A549 (cell line): Measurements from ENCODE around the gene OR8H3. TPM values are rescaled to one million over a fixed set of nuclear protein-coding genes. Genes with fewer than 3 reads are reported as not detected.
A peak's percentile ranks its signal among the peaks of the same experiment; 100 is the strongest.

Source experiments
- ATAC-seq, 2 experiments: fragments of 200-7000 bp in 1 of 2; fragments of >200 bp in 1 of 2; cut with Nextera tagmentation in 1 of 2; cut with Tn5 transposase in 1 of 2; 3 replicates each; pipeline versions ENCODE4 v1.8.0 to v1.9.1; 2018 to 2020; ENCODE audit warnings: mild to moderate bottlenecking in 1 of 2, moderate library complexity in 1 of 2
- CTCF ChIA-PET: fragments of 300-600 bp; sonication (Branson Sonifier 250); formaldehyde crosslinking; extraction: SDS; loops from one replicate; lab custom pipeline; 2021; ENCODE audit warnings: antibody characterized with exemption, inconsistent platforms; lab: Yijun Ruan, JAX
- POLR2A ChIA-PET: fragments of 350-600 bp; formaldehyde crosslinking; extraction: SDS; loops from one replicate; lab custom pipeline; 2021; ENCODE audit warnings: antibody characterized with exemption, inconsistent platforms; lab: Yijun Ruan, JAX
- DNase-seq, 2 experiments: peaks; one replicate each; pipeline versions ENCODE4 v3.0.0 to v3.0.0-alpha.2; 2011 to 2016; ENCODE audit warnings: low read depth in 1 of 2, low spot score in 1 of 2
- FAIRE-seq: peaks from 2 replicates; lab custom pipeline; 2011; peaks lifted over from hg19 to GRCh38; lab: Jason Lieb, UNC
- H3K27ac ChIP-seq, 2 experiments: fragments of >200 bp; sonication (Bioruptor Twin); formaldehyde crosslinking; 3 replicates each; pipeline ENCODE4 v1.5.1; 2016 to 2017
- H3K4me1 ChIP-seq: fragments of >200 bp; sonication (Bioruptor Twin); formaldehyde crosslinking; 3 replicates; pipeline ENCODE4 v1.6.1; 2016
- H3K4me2 ChIP-seq: fragments of >200 bp; sonication (Bioruptor Twin); formaldehyde crosslinking; 3 replicates; pipeline ENCODE4 v1.6.1; 2016
- H3K4me3 ChIP-seq: fragments of >200 bp; sonication (Bioruptor Twin); formaldehyde crosslinking; 3 replicates; pipeline ENCODE4 v1.5.1; 2016
- H3K9me3 ChIP-seq: fragments of >200 bp; sonication (Bioruptor Twin); formaldehyde crosslinking; 3 replicates; pipeline ENCODE4 v1.6.1; 2016
- CBX8 ChIP-seq: fragments of 200-600 bp; sonication (generic); IDR thresholded peaks from 2 replicates; pipeline ENCODE4 v1.6.1; 2016
- CHD4 ChIP-seq: fragments of 200-600 bp; sonication (generic); IDR thresholded peaks from 2 replicates; pipeline ENCODE4 v1.6.1; 2016; ENCODE audit warnings: antibody characterized with exemption, mild to moderate bottlenecking, borderline replicate concordance
- EHF ChIP-seq: fragments of 250-450 bp; sonication (Bioruptor Pico); IDR thresholded peaks from 2 replicates; pipeline ENCODE4 v1.5.0; 2020; ENCODE audit warnings: mild to moderate bottlenecking
- FOSB ChIP-seq: fragments of 250-450 bp; sonication (Bioruptor Pico); IDR thresholded peaks from 2 replicates; pipeline ENCODE4 v1.5.0; 2020; ENCODE audit warnings: mild to moderate bottlenecking, moderate library complexity
- JUNB ChIP-seq: fragments of >200 bp; sonication (Bioruptor Twin); formaldehyde crosslinking; IDR thresholded peaks from 2 replicates; pipeline ENCODE4 v1.6.1; 2016
- MAFK ChIP-seq: fragments of 450-650 bp; IDR thresholded peaks from 2 replicates; pipeline ENCODE4 v1.6.1; 2014; ENCODE audit not compliant: partially characterized antibody
- MAZ ChIP-seq: fragments of 150-350 bp; IDR thresholded peaks from 2 replicates; pipeline ENCODE4 v1.6.1; 2014; ENCODE audit warnings: antibody characterized with exemption, low read depth, low read length, borderline replicate concordance
- MYC ChIP-seq: IDR thresholded peaks from 2 replicates; pipeline ENCODE4 v1.6.1; 2012; ENCODE audit warnings: mild to moderate bottlenecking, inconsistent platforms, low read length, improper control_type of control experiment, borderline replicate concordance
- PHF8 ChIP-seq: fragments of 200-600 bp; sonication (generic); IDR thresholded peaks from 2 replicates; pipeline ENCODE4 v1.6.1; 2016; ENCODE audit warnings: low read depth, mild to moderate bottlenecking, antibody characterized with exemption, moderate library complexity, borderline replicate concordance
- ZNF302 ChIP-seq: fragments of 250-450 bp; sonication (Bioruptor Pico); IDR thresholded peaks from 2 replicates; pipeline ENCODE4 v1.9.0; 2021; ENCODE audit warnings: inconsistent platforms, mild to moderate bottlenecking, moderate library complexity
- WGBS: methylation state at CpG from one replicate; pipeline ENCODE4 v1.1.6; 2017; ENCODE audit errors: missing lambda C conversion rate; 5-methylcytosine and 5-hydroxymethylcytosine counted together
- polyA plus RNA-seq, 4 experiments: library from polyadenylated mRNA; depleted of rRNA in 3 of 4; stranded (reverse); fragments of >200 nt; fragmentation: RNase III in 1 of 4; extraction: RNeasy Plus Mini Kit Qiagen cat#74134 plus additional on column Dnase treatment in 1 of 4; gene quantifications; 2 replicates in 3 of 4; 3 replicates in 1 of 4; pipeline ENCODE4 v1.2.3, GENCODE V29; 2011 to 2017
- TF ChIP-seq, protein P1 (sequence below): fragments of 450-650 bp; IDR thresholded peaks from 2 replicates; pipeline ENCODE4 v1.6.1; 2014; ENCODE audit warnings: antibody characterized with exemption
- TF ChIP-seq, protein P2 (sequence below): fragments of >200 bp; sonication (Bioruptor Twin); formaldehyde crosslinking; IDR thresholded peaks from 3 replicates; pipeline ENCODE4 v1.6.1; 2016
- TF ChIP-seq, protein P3 (sequence below): IDR thresholded peaks from 2 replicates; pipeline ENCODE4 v1.6.1; 2012
- TF ChIP-seq, protein P4 (sequence below): fragments of 200-600 bp; sonication (generic); IDR thresholded peaks from 2 replicates; pipeline ENCODE4 v1.6.1; 2016; ENCODE audit warnings: antibody characterized with exemption, mild to moderate bottlenecking, moderate library complexity
- TF ChIP-seq, protein P5 (sequence below): fragments of >200 bp; sonication (Bioruptor Twin); formaldehyde crosslinking; IDR thresholded peaks from 2 replicates; pipeline ENCODE4 v1.6.1; 2016
- TF ChIP-seq, protein P6 (sequence below): fragments of 150-350 bp; IDR thresholded peaks from 2 replicates; pipeline ENCODE4 v1.6.1; 2014; ENCODE audit warnings: low read depth, mild to moderate bottlenecking, low read length

OR8H3 gene
- polyA plus RNA-seq, 2 of the 4 experiments (the other 2 are of a cell fraction), result not detected

DNA sequence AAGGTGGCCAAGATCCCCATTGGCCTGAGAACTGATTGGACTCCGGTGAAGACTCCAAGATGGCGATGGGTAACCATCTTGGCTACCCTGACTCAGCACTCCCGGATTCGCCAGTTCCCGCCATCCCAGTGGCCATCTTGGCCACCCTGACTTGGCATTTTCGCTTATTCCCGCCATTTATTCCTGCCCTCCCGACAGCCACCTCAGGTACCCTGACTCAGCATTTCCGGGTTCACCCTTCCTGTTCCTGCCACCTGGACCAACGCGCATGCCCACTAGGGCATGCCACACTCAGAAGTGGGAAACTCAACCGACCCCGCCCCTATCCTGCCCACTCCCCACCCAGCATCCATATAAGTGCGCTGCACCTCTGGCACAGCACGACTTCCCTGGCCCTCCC, 30.2 kb downstream of the OR8H3 start:
- ChIA-PET CTCF (no interaction called here), POLR2A (no interaction called here)
- ATAC-seq (no peak), FAIRE-seq (no peak), DNase-seq (peak in 1 of 2 experiments; percentile 29)
- H3K9me3 ChIP-seq, result no peaks in the 10 kb centered on the region
- no peak overlapping the region for H3K4me3 ChIP-seq
- no peaks in the 10 kb centered on the region for H3K4me1 ChIP-seq
- TF ChIP-seq, protein P1, sequence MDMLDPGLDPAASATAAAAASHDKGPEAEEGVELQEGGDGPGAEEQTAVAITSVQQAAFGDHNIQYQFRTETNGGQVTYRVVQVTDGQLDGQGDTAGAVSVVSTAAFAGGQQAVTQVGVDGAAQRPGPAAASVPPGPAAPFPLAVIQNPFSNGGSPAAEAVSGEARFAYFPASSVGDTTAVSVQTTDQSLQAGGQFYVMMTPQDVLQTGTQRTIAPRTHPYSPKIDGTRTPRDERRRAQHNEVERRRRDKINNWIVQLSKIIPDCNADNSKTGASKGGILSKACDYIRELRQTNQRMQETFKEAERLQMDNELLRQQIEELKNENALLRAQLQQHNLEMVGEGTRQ, result no peak
- TF ChIP-seq MAZ (no peak), MAFK (peak; percentile 69)
- H3K4me2 ChIP-seq, result no peak overlapping the region
- no peak overlapping the region for H3K27ac ChIP-seq
- 33% methylated on average over 13 of the region's 15 CpGs for WGBS

DNA sequence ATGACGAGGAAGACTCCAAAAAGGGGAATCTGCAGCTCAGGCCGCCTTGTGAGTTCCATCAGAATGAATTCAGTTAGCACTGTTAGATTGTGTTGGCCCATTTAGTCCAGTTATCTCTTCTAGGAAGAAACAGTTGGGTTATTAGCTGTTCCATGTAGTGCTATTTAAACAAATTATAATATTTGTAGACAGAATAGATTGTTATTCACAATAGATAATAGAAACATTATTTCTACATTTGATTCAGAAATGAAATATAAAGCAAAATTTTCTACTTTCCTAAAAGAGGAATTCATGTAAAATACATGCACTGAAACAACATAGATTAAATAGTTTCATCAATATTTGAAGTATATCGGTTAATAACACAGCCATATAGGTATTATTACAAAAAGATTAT, 38.0 kb downstream of the OR8H3 start, which contains the start of gene OR8K5:
OR8K5 (minus strand) TSS at position 101 of the 400 bp plus-strand sequence; CDS start at position 101, 0 bp downstream.
- ChIA-PET CTCF (no interaction called here), POLR2A (no interaction called here)
- H3K4me2 ChIP-seq, result no peak within 1 kb of the TSS
- no peaks in the 10 kb centered on the region for H3K4me1 ChIP-seq
- TF ChIP-seq ZNF302 (CRISPR knock-in tag) (no peak), EHF (no peak), CBX8 (no peak), JUNB (no peak), FOSB (CRISPR knock-in tag) (no peak), PHF8 (no peak), CHD4 (no peak), MYC (no peak)
- TF ChIP-seq, protein P2, sequence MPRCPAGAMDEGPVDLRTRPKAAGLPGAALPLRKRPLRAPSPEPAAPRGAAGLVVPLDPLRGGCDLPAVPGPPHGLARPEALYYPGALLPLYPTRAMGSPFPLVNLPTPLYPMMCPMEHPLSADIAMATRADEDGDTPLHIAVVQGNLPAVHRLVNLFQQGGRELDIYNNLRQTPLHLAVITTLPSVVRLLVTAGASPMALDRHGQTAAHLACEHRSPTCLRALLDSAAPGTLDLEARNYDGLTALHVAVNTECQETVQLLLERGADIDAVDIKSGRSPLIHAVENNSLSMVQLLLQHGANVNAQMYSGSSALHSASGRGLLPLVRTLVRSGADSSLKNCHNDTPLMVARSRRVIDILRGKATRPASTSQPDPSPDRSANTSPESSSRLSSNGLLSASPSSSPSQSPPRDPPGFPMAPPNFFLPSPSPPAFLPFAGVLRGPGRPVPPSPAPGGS, result no peak
- TF ChIP-seq, protein P3, sequence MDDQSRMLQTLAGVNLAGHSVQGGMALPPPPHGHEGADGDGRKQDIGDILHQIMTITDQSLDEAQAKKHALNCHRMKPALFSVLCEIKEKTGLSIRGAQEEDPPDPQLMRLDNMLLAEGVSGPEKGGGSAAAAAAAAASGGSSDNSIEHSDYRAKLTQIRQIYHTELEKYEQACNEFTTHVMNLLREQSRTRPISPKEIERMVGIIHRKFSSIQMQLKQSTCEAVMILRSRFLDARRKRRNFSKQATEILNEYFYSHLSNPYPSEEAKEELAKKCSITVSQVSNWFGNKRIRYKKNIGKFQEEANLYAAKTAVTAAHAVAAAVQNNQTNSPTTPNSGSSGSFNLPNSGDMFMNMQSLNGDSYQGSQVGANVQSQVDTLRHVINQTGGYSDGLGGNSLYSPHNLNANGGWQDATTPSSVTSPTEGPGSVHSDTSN, result no peak
- TF ChIP-seq, protein P4, sequence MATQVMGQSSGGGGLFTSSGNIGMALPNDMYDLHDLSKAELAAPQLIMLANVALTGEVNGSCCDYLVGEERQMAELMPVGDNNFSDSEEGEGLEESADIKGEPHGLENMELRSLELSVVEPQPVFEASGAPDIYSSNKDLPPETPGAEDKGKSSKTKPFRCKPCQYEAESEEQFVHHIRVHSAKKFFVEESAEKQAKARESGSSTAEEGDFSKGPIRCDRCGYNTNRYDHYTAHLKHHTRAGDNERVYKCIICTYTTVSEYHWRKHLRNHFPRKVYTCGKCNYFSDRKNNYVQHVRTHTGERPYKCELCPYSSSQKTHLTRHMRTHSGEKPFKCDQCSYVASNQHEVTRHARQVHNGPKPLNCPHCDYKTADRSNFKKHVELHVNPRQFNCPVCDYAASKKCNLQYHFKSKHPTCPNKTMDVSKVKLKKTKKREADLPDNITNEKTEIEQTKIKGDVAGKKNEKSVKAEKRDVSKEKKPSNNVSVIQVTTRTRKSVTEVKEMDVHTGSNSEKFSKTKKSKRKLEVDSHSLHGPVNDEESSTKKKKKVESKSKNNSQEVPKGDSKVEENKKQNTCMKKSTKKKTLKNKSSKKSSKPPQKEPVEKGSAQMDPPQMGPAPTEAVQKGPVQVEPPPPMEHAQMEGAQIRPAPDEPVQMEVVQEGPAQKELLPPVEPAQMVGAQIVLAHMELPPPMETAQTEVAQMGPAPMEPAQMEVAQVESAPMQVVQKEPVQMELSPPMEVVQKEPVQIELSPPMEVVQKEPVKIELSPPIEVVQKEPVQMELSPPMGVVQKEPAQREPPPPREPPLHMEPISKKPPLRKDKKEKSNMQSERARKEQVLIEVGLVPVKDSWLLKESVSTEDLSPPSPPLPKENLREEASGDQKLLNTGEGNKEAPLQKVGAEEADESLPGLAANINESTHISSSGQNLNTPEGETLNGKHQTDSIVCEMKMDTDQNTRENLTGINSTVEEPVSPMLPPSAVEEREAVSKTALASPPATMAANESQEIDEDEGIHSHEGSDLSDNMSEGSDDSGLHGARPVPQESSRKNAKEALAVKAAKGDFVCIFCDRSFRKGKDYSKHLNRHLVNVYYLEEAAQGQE, result no peak
- TF ChIP-seq, protein P5, sequence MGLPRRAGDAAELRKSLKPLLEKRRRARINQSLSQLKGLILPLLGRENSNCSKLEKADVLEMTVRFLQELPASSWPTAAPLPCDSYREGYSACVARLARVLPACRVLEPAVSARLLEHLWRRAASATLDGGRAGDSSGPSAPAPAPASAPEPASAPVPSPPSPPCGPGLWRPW, result no peak
- H3K4me3 ChIP-seq, result no peak within 1 kb of the TSS
- FAIRE-seq (no peak), ATAC-seq (no peak), DNase-seq (no peak)
- no peak within 1 kb of the TSS for H3K27ac ChIP-seq
- WGBS, result 0% methylated on average over 3 of the region's 3 CpGs
- H3K9me3 ChIP-seq, result no peaks in the 10 kb centered on the region

DNA sequence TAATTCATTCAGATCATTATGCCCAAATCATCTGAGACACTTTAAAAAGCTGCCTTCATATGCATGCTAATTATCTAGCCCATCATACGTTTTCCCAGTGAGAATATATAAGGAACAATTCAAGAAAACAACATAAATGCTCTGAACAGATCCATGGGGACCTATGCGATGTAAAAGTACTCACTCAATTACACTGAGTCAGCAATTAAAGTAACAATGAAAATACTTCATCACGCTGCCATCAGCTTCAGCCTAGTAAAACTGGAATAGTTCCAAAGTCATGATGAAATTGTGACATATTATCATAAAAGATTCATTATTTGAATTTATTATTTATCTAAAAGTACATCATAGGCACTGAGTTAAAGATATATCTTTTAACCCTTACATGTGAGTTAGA, 41.6 kb downstream of the OR8H3 start:
- FAIRE-seq, result no peak
- H3K4me3 ChIP-seq, result no peak overlapping the region
- no peak overlapping the region for H3K4me2 ChIP-seq
- H3K4me1 ChIP-seq, result no peaks in the 10 kb centered on the region
- H3K27ac ChIP-seq, result no peak overlapping the region
- CTCF ChIA-PET, result no interaction called here
- ATAC-seq, result no peak
- TF ChIP-seq, protein P6, sequence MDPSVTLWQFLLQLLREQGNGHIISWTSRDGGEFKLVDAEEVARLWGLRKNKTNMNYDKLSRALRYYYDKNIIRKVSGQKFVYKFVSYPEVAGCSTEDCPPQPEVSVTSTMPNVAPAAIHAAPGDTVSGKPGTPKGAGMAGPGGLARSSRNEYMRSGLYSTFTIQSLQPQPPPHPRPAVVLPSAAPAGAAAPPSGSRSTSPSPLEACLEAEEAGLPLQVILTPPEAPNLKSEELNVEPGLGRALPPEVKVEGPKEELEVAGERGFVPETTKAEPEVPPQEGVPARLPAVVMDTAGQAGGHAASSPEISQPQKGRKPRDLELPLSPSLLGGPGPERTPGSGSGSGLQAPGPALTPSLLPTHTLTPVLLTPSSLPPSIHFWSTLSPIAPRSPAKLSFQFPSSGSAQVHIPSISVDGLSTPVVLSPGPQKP, result no peak
- TF ChIP-seq MAFK, result peak; percentile 91
- TF ChIP-seq, all 56 proteins: peak for 1
- no peak for DNase-seq
- POLR2A ChIA-PET, result no interaction called here
- WGBS, result 30% methylated on average over 3 of the region's 3 CpGs
- no peaks in the 10 kb centered on the region for H3K9me3 ChIP-seq
